ENCODE measurements around the gene NRCAM.
"Not testable (repeated sequence)": the region's sequence is repeated elsewhere in the genome, so short reads cannot be mapped to it uniquely, and the experiment has no call there.

NRCAM gene

DNA sequence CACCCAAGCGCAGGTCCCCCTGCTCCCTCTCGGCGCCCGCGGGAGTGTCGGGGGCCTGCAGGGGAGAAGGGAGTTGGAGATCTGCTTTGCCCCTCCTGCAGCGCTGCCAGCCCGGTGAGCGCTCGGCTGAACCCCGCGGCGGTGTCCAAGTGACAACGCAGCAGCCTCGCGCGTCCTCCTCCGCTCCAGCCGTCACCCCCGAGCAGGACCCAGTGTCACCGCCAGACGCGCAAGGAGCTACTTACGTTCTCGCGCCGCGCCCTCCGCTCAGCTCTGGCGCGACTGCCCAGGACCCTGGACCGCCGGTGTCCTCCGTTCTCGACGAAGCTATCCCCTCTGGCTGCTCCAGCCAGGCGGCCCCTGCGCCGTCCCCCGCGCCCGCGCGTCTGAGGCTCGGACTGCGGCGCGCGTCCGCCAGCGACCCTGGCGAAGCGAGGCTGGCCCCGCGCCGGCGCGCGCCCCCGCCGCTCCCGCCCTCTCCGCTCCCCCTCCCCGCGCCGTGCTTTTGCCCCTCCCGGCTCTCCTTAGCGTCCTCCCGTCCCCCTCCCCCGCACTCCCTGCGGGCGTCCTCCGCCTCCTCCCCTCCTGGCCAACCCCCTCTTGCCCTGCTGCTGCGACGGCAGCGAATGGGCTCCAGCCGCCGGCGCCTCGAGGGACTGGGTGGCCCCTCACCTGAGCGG lies at the start of gene NRCAM:
Gene NRCAM (minus strand): TSS at position 439 of the 680 bp plus-strand sequence. CDS start 216,372 bp downstream, outside the sequence.
- Histone ChIP-seq H3K9me3 (no peaks in the 10 kb centered on the region), H3K4me3 (peak within 1 kb of the TSS; percentile 71), H3K27ac (no peak within 1 kb of the TSS), H3K4me2 (peak within 1 kb of the TSS; percentile 100), H3K27me3 (peaks cover 57% of the 10 kb centered on the region), H3K4me1 (peaks cover 21% of the 10 kb centered on the region), H4K20me1 (peaks cover 25% of the 10 kb centered on the region), H3K36me3 (no peaks in the 10 kb centered on the region), H3K9ac (peak within 1 kb of the TSS; percentile 27; the same call in 1 of the 2 replicates)
- no peak for TF ChIP-seq Cebpa-rat (IDR thresholded peaks at IDR 0.05)

DNA sequence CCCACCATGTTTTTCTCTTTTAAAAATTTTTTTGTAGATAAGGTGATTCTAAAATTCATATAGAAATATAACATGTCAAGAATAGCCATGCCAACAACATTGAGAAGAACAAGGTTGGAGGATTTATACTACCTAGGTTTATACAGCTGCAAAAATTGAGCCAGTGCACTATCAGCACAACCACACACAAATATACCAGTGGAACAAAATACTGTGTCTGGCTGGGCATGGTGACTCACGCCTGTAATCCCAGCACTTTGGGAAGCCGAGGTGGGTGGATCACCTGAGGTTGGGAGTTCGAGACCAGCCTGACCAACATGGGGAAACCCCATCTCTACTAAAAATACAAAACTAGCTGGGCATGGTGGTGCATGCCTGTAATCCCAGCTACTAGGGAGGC lies 48.3 kb upstream of the NRCAM start:
- peaks cover 18% of the 10 kb centered on the region for H3K9me3 ChIP-seq
- not testable (repeated sequence) for H4K20me1 ChIP-seq, H3K4me2 ChIP-seq, H3K27me3 ChIP-seq, H3K9ac ChIP-seq, H3K27ac ChIP-seq, H3K4me3 ChIP-seq
- peaks cover 25% of the 10 kb centered on the region for H3K4me1 ChIP-seq
- H3K36me3 ChIP-seq = peaks cover 37% of the 10 kb centered on the region

DNA sequence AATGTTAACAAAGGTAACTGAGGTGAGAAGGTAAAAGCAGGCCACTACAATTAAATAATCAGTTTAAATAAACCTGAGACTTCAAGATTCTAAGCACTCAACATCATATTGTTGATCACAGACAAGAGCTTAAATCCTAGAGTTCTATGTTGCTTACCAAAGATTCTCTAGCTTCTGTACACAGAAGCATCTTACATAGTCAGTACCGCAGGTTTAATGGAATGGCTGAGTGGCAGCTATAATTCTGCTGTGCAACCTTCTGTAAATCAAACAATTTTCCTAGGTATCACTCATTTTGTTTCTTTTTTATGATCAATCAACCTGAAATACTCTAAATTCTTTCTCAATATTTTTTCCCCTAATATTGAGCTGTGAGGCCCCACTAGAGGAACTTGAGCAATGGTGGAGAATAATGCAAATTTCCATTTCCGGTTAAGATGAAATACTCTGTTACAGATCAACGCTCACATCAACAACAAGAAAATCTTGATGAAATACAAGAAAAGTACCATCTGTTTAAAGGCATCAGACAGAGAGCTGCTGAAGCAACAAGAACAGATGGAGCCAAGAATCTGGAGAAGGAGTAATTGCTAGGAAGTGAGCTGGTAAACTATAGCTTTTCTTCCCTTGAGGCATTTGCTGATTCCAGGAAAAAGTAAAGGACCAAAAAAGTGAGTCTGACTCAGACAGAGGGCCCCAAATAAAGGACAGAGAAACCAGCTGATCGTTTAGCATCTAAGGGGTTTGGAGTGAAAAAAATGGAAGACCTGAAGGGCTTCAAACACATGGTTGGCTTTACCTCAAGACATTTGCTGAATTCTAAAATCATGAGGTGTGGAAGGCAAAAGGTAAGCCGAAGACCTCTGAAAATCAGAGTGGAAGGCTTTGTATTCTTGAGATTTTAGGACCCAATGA lies 47.1 kb upstream of the NRCAM start:
- Histone ChIP-seq H4K20me1 (no peaks in the 10 kb centered on the region), H3K4me1 (peaks cover 26% of the 10 kb centered on the region), H3K27ac (peak overlapping the region; percentile 86), H3K36me3 (peaks cover 37% of the 10 kb centered on the region), H3K4me3 (no peak overlapping the region), H3K4me2 (peak overlapping the region; percentile 57), H3K9ac (peak overlapping the region; percentile 8; the same call in 1 of the 2 replicates), H3K9me3 (peaks cover 18% of the 10 kb centered on the region), H3K27me3 (no peaks in the 10 kb centered on the region)
- peak; percentile 71; the same call in 1 of the 2 replicates for TF ChIP-seq Cebpa-rat (IDR thresholded peaks at IDR 0.05)

DNA sequence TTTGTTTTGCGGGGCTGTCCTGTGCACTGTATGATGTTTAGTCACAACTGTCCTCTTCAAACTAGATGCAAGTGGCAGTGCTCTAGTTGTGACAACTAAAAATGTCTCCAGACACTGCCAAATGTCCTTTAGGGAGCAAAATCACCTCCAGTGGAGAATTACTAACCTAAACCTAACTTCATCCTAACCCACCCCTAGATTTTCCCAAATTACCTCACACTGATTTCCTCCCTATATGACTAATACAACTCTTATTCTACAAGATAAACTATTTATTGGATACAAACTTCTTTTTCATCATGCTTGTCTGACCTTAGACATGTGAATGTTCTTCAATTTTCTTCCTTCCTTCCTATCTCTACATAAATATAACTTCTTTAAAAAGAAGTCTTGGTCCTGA lies 43.3 kb upstream of the NRCAM start:
- H3K36me3 ChIP-seq = peaks cover 31% of the 10 kb centered on the region
- peaks cover 26% of the 10 kb centered on the region for H3K4me1 ChIP-seq
- H3K4me3 ChIP-seq = no peak overlapping the region
- no peaks in the 10 kb centered on the region for H4K20me1 ChIP-seq
- H3K9me3 ChIP-seq = no peaks in the 10 kb centered on the region; the same call in 1 of the 2 replicates
- H3K27me3 ChIP-seq = no peaks in the 10 kb centered on the region
- no peak for TF ChIP-seq Cebpa-rat (IDR thresholded peaks at IDR 0.05)
- H3K4me2 ChIP-seq = no peak overlapping the region
- H3K27ac ChIP-seq = no peak overlapping the region
- no peak overlapping the region for H3K9ac ChIP-seq

DNA sequence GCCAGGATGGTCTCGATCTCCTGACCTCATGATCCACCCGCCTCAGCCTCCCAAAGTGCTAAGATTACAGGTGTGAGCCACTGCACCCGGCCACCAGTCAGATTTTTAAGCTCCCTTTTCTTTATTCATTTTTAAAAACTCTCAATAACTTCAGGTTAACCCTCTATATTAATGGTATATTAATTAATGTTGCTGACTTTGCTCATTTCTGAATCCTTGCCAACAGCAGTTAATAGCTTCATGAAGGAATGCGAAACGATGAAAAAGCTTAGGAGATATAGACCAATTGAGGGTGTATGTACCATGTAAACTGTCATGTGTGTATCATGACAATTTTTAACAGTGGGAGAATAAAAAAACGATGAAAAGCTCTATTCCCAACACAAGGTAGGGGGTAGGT lies 42.2 kb upstream of the NRCAM start:
- no peak overlapping the region for H3K9ac ChIP-seq
- H4K20me1 ChIP-seq = no peaks in the 10 kb centered on the region
- TF ChIP-seq Cebpa-rat (IDR thresholded peaks at IDR 0.05) = no peak
- no peaks in the 10 kb centered on the region for H3K27me3 ChIP-seq
- peaks cover 20% of the 10 kb centered on the region for H3K4me1 ChIP-seq
- H3K36me3 ChIP-seq = peaks cover 35% of the 10 kb centered on the region
- no peaks in the 10 kb centered on the region for H3K9me3 ChIP-seq
- H3K4me2 ChIP-seq = no peak overlapping the region
- no peak overlapping the region for H3K27ac ChIP-seq
- H3K4me3 ChIP-seq = no peak overlapping the region

DNA sequence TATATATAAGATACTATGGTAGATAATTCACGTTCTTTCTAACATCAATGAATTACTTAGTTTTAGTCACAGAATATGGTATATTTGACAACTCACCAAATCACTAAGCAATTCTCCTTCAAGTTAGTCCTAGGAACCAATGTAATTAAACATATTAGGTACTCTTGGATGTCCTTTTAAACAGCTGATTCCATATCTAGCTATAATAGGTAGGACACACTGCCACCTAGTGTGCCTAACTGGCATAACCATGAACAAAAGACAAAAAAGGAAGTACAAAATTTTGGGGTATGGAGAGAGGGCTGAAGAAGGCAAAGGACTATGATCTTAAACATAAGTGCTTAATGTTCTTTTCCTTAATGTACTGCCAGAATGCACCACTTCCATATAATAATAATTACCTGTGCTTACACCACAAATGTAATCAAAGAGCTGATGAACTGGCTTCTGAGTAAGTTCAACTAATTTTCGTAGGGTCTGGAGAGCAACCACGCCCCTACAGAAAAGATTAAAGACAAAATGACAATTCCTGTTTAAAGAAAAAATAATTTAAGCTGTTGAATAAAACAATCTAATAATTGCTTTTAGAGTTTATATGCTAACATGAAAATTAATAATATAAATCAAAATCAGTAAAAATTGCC lies 41.0 kb upstream of the NRCAM start:
- H3K4me2 ChIP-seq = no peak overlapping the region
- no peaks in the 10 kb centered on the region for H4K20me1 ChIP-seq
- H3K9me3 ChIP-seq = no peaks in the 10 kb centered on the region
- no peak overlapping the region for H3K27ac ChIP-seq
- H3K36me3 ChIP-seq = peaks cover 34% of the 10 kb centered on the region
- H3K9ac ChIP-seq = no peak overlapping the region
- peaks cover 7% of the 10 kb centered on the region; the same call in 1 of the 2 replicates for H3K4me1 ChIP-seq
- H3K4me3 ChIP-seq = no peak overlapping the region
- no peak for TF ChIP-seq Cebpa-rat (IDR thresholded peaks at IDR 0.05)
- no peaks in the 10 kb centered on the region for H3K27me3 ChIP-seq

DNA sequence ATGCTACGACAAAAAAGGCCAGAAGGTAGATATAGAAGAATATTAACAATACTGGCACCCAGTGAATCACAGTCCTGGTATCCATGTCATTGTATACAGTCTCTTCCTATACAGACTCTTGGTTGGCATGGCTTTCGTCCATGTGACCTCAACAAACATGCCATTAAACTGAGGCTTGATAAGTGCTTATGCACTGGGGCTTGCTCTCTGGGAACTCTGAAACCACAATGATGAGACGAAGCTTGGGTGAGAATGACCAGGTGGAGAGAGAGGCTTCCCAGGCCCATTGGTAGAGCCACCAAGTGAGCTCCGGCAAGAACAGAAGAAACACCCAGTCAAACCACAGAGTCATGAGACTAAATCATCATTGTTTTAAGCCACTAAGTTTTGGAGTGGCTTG lies 36.5 kb upstream of the NRCAM start:
- Histone ChIP-seq H4K20me1 (no peaks in the 10 kb centered on the region), H3K27me3 (no peaks in the 10 kb centered on the region), H3K4me2 (no peak overlapping the region), H3K9me3 (no peaks in the 10 kb centered on the region), H3K36me3 (peaks cover 31% of the 10 kb centered on the region), H3K4me1 (no peaks in the 10 kb centered on the region), H3K9ac (no peak overlapping the region), H3K27ac (no peak overlapping the region), H3K4me3 (no peak overlapping the region)
- no peak for TF ChIP-seq Cebpa-rat (IDR thresholded peaks at IDR 0.05)

DNA sequence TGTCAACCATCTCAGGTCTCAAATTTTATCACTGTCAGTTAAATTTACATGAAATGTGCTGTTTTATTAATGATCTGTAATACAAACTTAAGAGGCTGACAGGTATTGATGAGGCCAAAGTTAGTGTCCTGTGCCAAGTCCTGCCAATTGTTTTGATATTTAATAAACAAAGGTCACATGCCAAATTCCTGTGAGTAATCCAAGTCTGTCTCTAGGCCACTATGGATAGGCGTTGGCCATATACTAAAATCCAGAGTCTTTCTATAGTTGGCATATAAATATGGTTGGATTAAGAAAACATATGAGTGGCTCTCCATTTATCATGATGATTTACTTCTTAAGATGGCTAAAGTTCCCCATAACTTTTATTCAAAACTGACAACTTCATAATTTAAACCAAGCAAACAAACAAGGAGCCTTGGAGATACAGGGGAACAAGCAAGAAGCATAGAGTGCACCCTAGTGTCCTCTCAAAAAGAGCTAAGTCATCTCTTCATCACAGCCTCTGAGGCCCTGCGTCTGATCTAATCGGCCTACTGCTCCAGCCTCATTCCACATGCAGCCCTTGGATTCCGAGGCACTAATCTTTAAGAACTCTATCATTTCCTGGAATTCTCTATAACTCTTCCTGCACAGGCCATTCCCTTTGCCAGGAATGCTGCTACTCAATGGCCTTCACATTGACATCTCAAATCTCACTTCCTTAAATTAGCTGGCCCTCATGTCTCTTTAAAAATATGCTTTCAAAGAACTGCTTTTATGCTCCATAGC lies 32.7 kb upstream of the NRCAM start:
- H3K9me3 ChIP-seq = no peaks in the 10 kb centered on the region
- no peak overlapping the region for H3K27ac ChIP-seq
- H3K4me2 ChIP-seq = no peak overlapping the region
- H3K36me3 ChIP-seq = peaks cover 23% of the 10 kb centered on the region; the same call in 1 of the 2 replicates
- no peak overlapping the region for H3K9ac ChIP-seq
- H3K4me3 ChIP-seq = no peak overlapping the region
- H3K4me1 ChIP-seq = no peaks in the 10 kb centered on the region
- H3K27me3 ChIP-seq = no peaks in the 10 kb centered on the region
- H4K20me1 ChIP-seq = no peaks in the 10 kb centered on the region
- no peak for TF ChIP-seq Cebpa-rat (IDR thresholded peaks at IDR 0.05)

DNA sequence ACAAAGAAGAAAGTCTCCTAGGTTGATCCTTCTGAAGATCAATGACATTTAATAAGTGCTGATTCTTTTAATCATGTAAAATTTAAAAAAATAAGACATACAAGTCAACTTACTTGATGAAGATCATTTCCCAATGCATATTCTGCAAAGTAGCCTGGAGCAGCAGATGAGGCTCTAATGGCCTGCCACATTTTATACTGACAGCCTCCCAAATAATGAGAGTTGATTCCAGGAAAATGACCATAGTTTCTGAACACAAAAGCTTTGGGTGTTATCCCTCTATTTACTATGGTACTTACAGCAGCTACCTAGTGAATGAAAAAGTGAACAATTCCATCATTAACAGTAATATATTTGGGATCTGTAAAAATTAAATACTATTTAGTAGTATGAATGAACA lies 31.4 kb upstream of the NRCAM start:
- H4K20me1 ChIP-seq = no peaks in the 10 kb centered on the region
- no peak overlapping the region for H3K27ac ChIP-seq
- peaks cover 23% of the 10 kb centered on the region; the same call in 1 of the 2 replicates for H3K36me3 ChIP-seq

More for the DNA sequence above, 31.4 kb upstream of the NRCAM start:
- TF ChIP-seq Cebpa-rat (IDR thresholded peaks at IDR 0.05) = no peak
- H3K9me3 ChIP-seq = no peaks in the 10 kb centered on the region
- no peak overlapping the region for H3K4me2 ChIP-seq
- no peak overlapping the region for H3K9ac ChIP-seq
- no peaks in the 10 kb centered on the region for H3K4me1 ChIP-seq
- no peak overlapping the region for H3K4me3 ChIP-seq
- no peaks in the 10 kb centered on the region for H3K27me3 ChIP-seq

All from BLaER1 (cell line).